ENCODE data around the gene UQCRHL. TPM values are rescaled to one million over a fixed set of nuclear protein-coding genes. Genes with fewer than 3 reads are reported as not detected.

UQCRHL gene
- total RNA-seq, 2 donors from 2014 or later, result 1.8 to 2.2 TPM

DNA sequence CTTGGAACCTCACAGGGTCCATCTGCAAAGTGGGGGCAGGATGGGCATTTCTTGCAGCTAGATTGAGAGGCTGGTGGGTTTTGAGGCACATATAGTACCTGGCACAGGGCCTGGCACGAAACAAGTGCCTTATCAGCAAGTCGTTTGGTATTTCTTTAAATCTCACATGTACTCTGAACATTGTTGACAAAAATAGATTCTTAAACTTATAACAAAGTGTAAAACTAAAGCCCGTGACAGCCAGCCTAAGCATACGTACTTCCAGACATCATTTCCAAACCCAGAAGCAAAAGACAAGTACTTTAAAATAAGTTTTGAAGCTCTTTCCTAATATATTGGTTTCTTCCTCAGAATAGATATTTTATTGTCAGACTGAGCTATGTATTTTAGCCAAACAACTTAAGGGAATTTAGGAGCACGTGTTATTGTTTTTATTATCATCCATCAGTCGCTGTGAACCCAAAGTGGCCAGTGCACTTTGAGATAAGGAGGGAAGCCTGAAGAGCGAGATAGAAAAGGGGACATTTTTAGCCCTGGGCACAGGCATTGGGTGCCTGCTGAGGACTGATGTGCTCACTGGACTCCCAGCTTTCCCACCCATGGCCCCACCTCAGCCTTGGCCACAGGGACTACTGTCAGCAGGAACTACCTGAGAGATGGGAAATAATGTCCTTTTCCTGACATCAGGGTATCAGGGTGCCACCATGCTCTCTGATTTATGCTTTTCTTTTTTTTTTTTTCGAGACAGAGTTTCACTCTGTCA, 45.9 kb downstream of the UQCRHL start:
- no peak overlapping the region for H3K27ac Mint-ChIP-seq
- no peak for ATAC-seq (replicated peaks)
- no peaks in the 10 kb centered on the region for H3K36me3 Mint-ChIP-seq (ENCODE audit: low read depth)
- no peaks in the 10 kb centered on the region for H3K9me3 Mint-ChIP-seq
- no peaks in the 10 kb centered on the region for H3K4me1 Mint-ChIP-seq
- H3K4me3 Mint-ChIP-seq, result no peak overlapping the region
- peaks cover 29% of the 10 kb centered on the region for H3K27me3 Mint-ChIP-seq

DNA sequence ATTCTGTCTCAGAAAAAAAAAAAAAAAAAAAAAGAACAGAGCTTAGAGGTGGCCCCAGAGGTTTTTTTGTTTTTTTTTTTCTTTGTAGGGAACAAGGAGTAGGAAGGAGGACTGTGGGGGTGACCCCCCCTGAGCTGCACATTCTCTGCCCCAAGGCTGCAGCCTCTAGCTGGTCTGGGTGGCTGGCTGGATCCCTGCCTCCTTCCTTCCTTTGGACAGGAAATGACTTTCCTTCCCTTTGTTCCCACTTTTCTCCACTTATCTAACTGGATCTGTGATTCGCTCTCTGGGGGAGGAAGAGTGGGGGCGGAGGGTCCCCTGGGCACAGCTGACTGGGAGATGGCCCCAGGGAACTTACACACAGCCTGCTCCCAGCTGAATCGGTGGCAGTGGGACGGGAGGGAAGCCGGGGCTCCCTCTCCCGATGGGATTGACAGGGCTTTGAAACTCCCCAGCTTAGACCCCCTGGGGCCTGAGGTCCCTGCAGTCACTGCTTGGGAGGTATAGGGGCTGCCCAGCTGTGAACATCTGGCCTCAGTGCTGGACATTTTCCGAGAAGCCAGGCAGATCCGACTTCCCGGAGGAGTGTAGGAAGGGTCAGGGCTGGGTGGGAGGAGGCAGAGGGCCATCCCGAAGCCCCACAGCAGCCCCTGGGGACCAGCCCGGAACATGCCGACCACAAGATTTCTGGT, 46.8 kb downstream of the UQCRHL start:
- H3K4me3 Mint-ChIP-seq, result no peak overlapping the region
- H3K4me1 Mint-ChIP-seq, result peaks cover 5% of the 10 kb centered on the region
- no peaks in the 10 kb centered on the region for H3K36me3 Mint-ChIP-seq (ENCODE audit: low read depth)
- no peak for ATAC-seq (replicated peaks)
- no peak overlapping the region for H3K27ac Mint-ChIP-seq
- peaks cover 36% of the 10 kb centered on the region for H3K27me3 Mint-ChIP-seq
- H3K9me3 Mint-ChIP-seq, result no peaks in the 10 kb centered on the region

- no peaks in the 10 kb centered on the region for H3K36me3 Mint-ChIP-seq (ENCODE audit: low read depth)
- H3K9me3 Mint-ChIP-seq, result no peaks in the 10 kb centered on the region
- no peak for ATAC-seq (replicated peaks)
- peaks cover 37% of the 10 kb centered on the region for H3K27me3 Mint-ChIP-seq
- peaks cover 5% of the 10 kb centered on the region for H3K4me1 Mint-ChIP-seq
- H3K27ac Mint-ChIP-seq, result no peak overlapping the region
- no peak overlapping the region for H3K4me3 Mint-ChIP-seq
Observed at GRCh38 chr1:15758953-15759661, 48.3 kb downstream of the UQCRHL start.

DNA sequence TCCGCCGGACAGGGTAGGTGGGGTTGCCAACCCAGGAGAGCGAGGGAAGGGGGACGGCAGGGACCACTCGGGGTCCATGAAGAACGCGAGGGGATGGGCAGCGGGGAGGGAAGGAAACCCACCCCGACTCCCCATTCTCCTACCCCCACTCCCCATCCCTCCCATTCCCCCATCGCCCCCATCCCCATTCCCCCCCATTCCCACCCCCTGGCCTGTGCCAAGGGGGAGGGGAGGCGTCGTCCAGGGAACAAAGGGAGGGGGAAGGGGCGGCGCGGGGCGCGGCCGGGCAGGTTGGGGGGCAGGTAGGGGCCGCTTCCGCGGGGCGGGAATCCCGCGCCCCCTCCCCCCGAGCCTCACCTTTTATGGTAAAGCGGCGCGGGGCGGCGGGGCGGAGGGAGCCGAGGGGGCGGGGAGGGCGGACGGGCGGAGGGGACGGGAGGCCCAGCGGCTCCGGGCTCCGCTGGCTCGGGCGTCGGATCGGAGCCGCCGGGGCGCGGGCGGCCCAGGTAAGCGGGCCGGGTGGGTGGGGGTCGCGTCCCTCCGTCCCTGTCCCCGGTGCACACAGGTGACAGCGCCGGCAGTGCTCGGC, 49.0 kb downstream of the UQCRHL start, which contains the start of gene FBLIM1:
Gene FBLIM1, plus strand, starts transcription at position 453 of the 589 bp plus-strand sequence. CDS start 6,189 bp downstream, outside the sequence.
- no peaks in the 10 kb centered on the region for H3K9me3 Mint-ChIP-seq
- peaks cover 5% of the 10 kb centered on the region for H3K4me1 Mint-ChIP-seq
- peak within 1 kb of the TSS; percentile 60 for H3K4me3 Mint-ChIP-seq
- H3K27ac Mint-ChIP-seq, result no peak within 1 kb of the TSS
- H3K27me3 Mint-ChIP-seq, result peaks cover 38% of the 10 kb centered on the region
- no peak for ATAC-seq (replicated peaks)
- no peaks in the 10 kb centered on the region for H3K36me3 Mint-ChIP-seq (ENCODE audit: low read depth)

DNA sequence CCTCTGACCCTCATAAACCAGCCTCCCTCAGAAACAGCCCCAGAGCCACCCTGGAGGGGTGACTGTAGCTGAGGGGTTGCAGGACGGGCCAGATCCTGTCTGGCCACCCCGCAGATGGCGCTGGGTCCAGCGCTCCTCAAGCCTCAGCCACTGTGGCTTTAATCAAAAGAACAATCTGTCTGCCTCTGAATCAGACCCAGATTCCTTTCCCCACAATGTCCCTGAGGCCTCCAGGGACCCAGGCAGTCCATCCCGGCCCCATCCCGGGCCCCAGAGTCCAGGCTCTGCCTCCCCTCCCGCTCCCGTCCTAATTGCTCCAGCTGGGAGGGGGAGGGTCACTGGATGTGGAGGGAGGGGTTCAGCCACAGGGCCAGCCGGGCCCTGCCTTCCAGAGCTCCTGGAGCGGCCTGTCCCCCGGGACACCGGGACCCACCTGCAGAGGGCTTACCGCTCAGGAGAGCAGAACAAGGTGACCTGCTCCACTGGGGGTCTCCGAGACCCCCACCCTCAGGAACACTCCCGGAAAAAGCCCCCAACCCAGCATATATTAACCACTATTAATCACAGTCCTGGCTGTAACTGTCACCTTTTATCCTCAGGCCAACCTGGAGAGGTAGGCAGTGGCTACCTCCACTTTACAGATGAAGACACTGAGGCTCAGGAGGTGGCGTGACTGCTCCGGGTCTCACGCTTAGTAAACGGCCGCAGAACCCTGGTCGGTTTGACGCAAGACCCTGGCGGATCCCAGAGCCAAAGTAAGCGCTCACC, 49.7 kb downstream of the UQCRHL start:
- no peak for ATAC-seq (replicated peaks)
- peak overlapping the region; percentile 60 for H3K4me3 Mint-ChIP-seq
- H3K27me3 Mint-ChIP-seq, result peaks cover 39% of the 10 kb centered on the region
- peaks cover 5% of the 10 kb centered on the region for H3K4me1 Mint-ChIP-seq
- H3K9me3 Mint-ChIP-seq, result no peaks in the 10 kb centered on the region
- no peaks in the 10 kb centered on the region for H3K36me3 Mint-ChIP-seq (ENCODE audit: low read depth)
- no peak overlapping the region for H3K27ac Mint-ChIP-seq

Other genes with a start within 250 kb of the UQCRHL start
- 10 to 100 TPM in 1 of 2 donors, 1 to 10 TPM in 1; 9.7 to 16.6 TPM for gene AGMAT, start 222.6 kb downstream of the UQCRHL start, total RNA-seq
- 10 to 100 TPM; 28.3 to 39.3 TPM for gene DDI2, start 190.2 kb downstream of the UQCRHL start, total RNA-seq
- gene PLEKHM2, start 123.3 kb downstream of the UQCRHL start, total RNA-seq, result 10 to 100 TPM; 32.2 to 50.5 TPM
- gene SLC25A34, start 71.4 kb downstream of the UQCRHL start, total RNA-seq, result 1 to 10 TPM in 1 of 2 donors, under 1 TPM in 1; 0.90 to 1.6 TPM
- not detected for gene TMEM82, start 65.2 kb downstream of the UQCRHL start, total RNA-seq
- not detected for gene FBLIM1, start 48.9 kb downstream of the UQCRHL start, total RNA-seq
- 10 to 100 TPM; 48.9 to 66.7 TPM for gene SPEN, start 40.1 kb upstream of the UQCRHL start, total RNA-seq
- 100 to 1,000 TPM in 1 of 2 donors, 10 to 100 TPM in 1; 62.0 to 135 TPM for gene ZBTB17, start 168.5 kb upstream of the UQCRHL start, total RNA-seq
- not detected for gene SRARP, start 196.6 kb upstream of the UQCRHL start, total RNA-seq
- not detected for gene HSPB7, start 210.4 kb upstream of the UQCRHL start, total RNA-seq
- under 1 TPM in 1 of 2 donors, not detected in 1; 0.40 TPM for gene CLCNKA, start 214.4 kb upstream of the UQCRHL start, total RNA-seq
- under 1 TPM in 1 of 2 donors, not detected in 1; 0.13 TPM for gene CLCNKB, start 236.1 kb upstream of the UQCRHL start, total RNA-seq

Measured in activated T-helper 17 cell treated with anti-CD3 and anti-CD28 coated beads, Interleukin-2, amount 50 U/mL, for 72 hours (primary cell).